ENCODE results near the gene UNC5CL. TPM values are rescaled to one million over a fixed set of nuclear protein-coding genes. Genes with fewer than 3 reads are reported as not detected.

UNC5CL gene
- total RNA-seq, 4 donors from 2014 or later: 0.07 to 1.2 (median 0.37) TPM

- no peak overlapping the region for H3K4me3 ChIP-seq
- no peak for ATAC-seq
These were observed 41.6 kb downstream of the UNC5CL start for GRCh38 chr6:40997234-40997957.

DNA sequence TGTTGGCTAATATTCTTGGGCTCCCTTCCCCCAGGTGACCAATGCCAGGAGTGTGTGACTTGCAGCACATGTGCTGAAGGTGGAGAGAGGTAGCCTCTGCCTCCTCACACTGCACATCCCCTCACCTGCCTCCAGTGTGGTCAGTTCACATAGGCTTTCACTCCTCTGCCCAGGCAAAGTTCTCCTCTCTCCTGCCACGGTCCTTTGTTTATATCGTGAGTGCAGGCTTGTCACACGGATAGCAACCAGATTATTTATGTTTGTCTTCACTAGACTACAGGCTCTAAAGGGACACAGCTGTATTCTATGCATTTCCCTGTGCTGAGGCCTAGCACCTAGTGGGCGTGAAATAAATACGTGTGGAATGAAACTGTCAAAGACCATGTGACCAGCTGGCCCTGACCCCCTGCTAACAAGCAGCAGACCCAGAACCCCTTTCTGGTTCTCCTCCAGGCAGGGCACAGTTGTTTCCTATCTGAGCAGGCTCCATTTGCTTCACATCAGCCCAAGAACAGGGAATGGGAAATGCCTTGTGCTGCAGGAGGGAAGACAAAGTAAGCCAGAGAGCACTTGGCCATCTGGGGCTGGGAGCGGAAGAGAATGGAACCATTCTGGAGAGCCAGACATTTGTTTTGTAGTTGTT is 42.3 kb downstream of the UNC5CL start:
- Histone ChIP-seq H3K4me1 (peaks cover 0 to 28% (median 8%) of the 10 kb centered on the region in 3 donors), H3K27ac (peak overlapping the region in 3 of 4 donors; percentile 59 to 74 (median 71))

More at GRCh38 chr6:40997234-40997957, 41.6 kb downstream of the UNC5CL start:
- no peaks in the 10 kb centered on the region for H3K27me3 ChIP-seq
- WGBS, 2 donors (ENCODE audit: low coverage in 1 of 2): 17 to 48% methylated on average over 3 of the region's 4 CpGs
- no peak for TF ChIP-seq POLR2AphosphoS5 (IDR thresholded peaks at IDR 0.05)
- no peak for TF ChIP-seq EP300 (IDR thresholded peaks at IDR 0.05)
- no peak for TF ChIP-seq POLR2A (IDR thresholded peaks at IDR 0.05)
- no peak for TF ChIP-seq CTCF (IDR thresholded peaks at IDR 0.05)
- peak overlapping the region in 3 of 4 donors; percentile 59 to 74 (median 71) for H3K27ac ChIP-seq
- H3K9me3 ChIP-seq: no peaks in the 10 kb centered on the region
- H3K4me1 ChIP-seq: peaks cover 0 to 28% (median 8%) of the 10 kb centered on the region in 3 donors
- no peaks in the 10 kb centered on the region for H3K36me3 ChIP-seq

DNA sequence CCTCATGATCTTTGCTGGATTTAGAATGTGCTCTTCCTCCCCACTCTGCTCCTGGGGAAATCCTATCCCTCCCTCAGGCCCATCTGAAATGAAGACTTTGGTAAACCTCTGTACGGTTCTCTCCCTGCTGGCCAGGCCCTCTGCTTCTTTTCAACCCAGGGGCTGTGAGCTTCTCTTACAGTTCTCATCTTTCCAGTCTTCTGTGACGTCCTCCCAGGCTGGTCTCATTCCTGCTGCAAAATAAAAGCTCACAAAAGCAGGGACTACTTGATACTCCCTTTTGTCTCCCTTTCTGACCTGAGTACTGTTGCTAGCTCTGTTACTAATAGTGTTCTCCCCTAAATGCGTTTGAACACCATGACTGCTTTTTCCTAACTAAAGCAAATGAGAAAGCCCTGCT is 46.3 kb downstream of the UNC5CL start:
- Histone ChIP-seq H3K9me3 (no peaks in the 10 kb centered on the region), H3K27me3 (no peaks in the 10 kb centered on the region), H3K27ac (no peak overlapping the region), H3K4me1 (peaks cover 0 to 21% (median 8%) of the 10 kb centered on the region in 3 donors), H3K4me3 (no peak overlapping the region), H3K36me3 (no peaks in the 10 kb centered on the region)
- 83 to 84% methylated on average over 2 to 3 of the region's 3 CpGs for WGBS, 2 donors (ENCODE audit: low coverage in 1 of 2)
- TF ChIP-seq EP300 (IDR thresholded peaks at IDR 0.05) (no peak), CTCF (IDR thresholded peaks at IDR 0.05) (no peak), POLR2AphosphoS5 (IDR thresholded peaks at IDR 0.05) (no peak), POLR2A (IDR thresholded peaks at IDR 0.05) (no peak)
- no peak for ATAC-seq

More for the DNA sequence above, 42.3 kb downstream of the UNC5CL start:
- Histone ChIP-seq H3K9me3 (no peaks in the 10 kb centered on the region), H3K4me3 (no peak overlapping the region), H3K27me3 (no peaks in the 10 kb centered on the region), H3K36me3 (no peaks in the 10 kb centered on the region)
- TF ChIP-seq EP300 (IDR thresholded peaks at IDR 0.05): no peak
- no peak for TF ChIP-seq POLR2A (IDR thresholded peaks at IDR 0.05)
- no peak for ATAC-seq
- 18 to 28% methylated on average over 4 to 6 of the region's 6 CpGs for WGBS, 2 donors (ENCODE audit: low coverage in 1 of 2)

GRCh38 chr6:40990301-40990700 is 48.7 kb downstream of the UNC5CL start:
- Histone ChIP-seq H3K4me3 (no peak overlapping the region), H3K36me3 (no peaks in the 10 kb centered on the region), H3K4me1 (no peaks in the 10 kb centered on the region), H3K9me3 (no peaks in the 10 kb centered on the region), H3K27me3 (no peaks in the 10 kb centered on the region), H3K27ac (no peak overlapping the region)
- no peak for TF ChIP-seq POLR2A (IDR thresholded peaks at IDR 0.05)
- ATAC-seq: no peak
- WGBS, 2 donors (ENCODE audit: low coverage in 1 of 2): 98% methylated on average over 4 of the region's 4 CpGs; no CpG with 5 or more reads in 1 of the 2 donors

GRCh38 chr6:40989204-40990169 is 49.5 kb downstream of the UNC5CL start:
- Histone ChIP-seq H3K4me1 (no peaks in the 10 kb centered on the region), H3K9me3 (no peaks in the 10 kb centered on the region), H3K27me3 (no peaks in the 10 kb centered on the region), H3K27ac (no peak overlapping the region), H3K4me3 (no peak overlapping the region), H3K36me3 (no peaks in the 10 kb centered on the region)
- 91 to 95% methylated on average over 12 to 13 of the region's 15 CpGs for WGBS, 2 donors (ENCODE audit: low coverage in 1 of 2)
- ATAC-seq: no peak
- TF ChIP-seq POLR2AphosphoS5 (IDR thresholded peaks at IDR 0.05) (no peak), POLR2A (IDR thresholded peaks at IDR 0.05) (no peak), EP300 (IDR thresholded peaks at IDR 0.05) (no peak), CTCF (IDR thresholded peaks at IDR 0.05) (no peak)

Data from gastroesophageal sphincter (tissue), 4 donors.